HCT116 (cell line): Measurements from ENCODE around the gene TOP2B. TPM values are rescaled to one million over a fixed set of nuclear protein-coding genes. Genes with fewer than 3 reads are reported as not detected.

Source experiments
- ATAC-seq: fragments of 200-7000 bp; cut with Tn5 transposase; 2 replicates; pipeline ENCODE4 v1.9.1; 2020; ENCODE audit warnings: mild to moderate bottlenecking, moderate library complexity
- BruUV-seq: library from RNA; stranded (reverse); fragments of 400-500 nt; replicated peaks from 2 replicates; lab custom pipeline; 2021; lab: Mats Ljungman, UMichigan
- CTCF ChIA-PET: fragments of 300-600 bp; sonication (Branson Sonifier 250); formaldehyde crosslinking; loops from one replicate; lab custom pipeline; 2021; ENCODE audit warnings: antibody characterized with exemption; lab: Charles Lee
- POLR2A ChIA-PET: fragments of 300-600, 350-600 bp; sonication (Branson Sonifier 250); formaldehyde crosslinking; loops from one replicate; lab custom pipeline; 2021; ENCODE audit warnings: antibody characterized with exemption; lab: Charles Lee
- RAD21 ChIA-PET, 2 experiments: fragments of 300-600 bp; sonication (Branson Sonifier 250); formaldehyde crosslinking; loops; one replicate each; lab custom pipeline; 2023; ENCODE audit warnings: low total read pairs in 2 of 2; ENCODE audit not compliant: uncharacterized antibody in 2 of 2, unreplicated experiment in 2 of 2, low non-redundant PET in 1 of 2; lab: Charles Lee
- DNase-seq: peaks from one replicate; pipeline ENCODE4 v3.0.0-alpha.2; 2010; ENCODE audit warnings: low read depth, low spot score
- H2AFZ ChIP-seq: fragments of 200-600 bp; shearing (Covaris generic), sonication (generic); 2 replicates; pipeline ENCODE4 v1.6.1; 2017; ENCODE audit warnings: low read depth, mixed run types, mixed read lengths, antibody characterized with exemption, low read length; ENCODE audit not compliant: poor library complexity, severe bottlenecking
- H3K27ac ChIP-seq: 2 replicates; pipeline ENCODE4 v1.5.1; 2012; ENCODE audit warnings: low read depth, low read length
- H3K27me3 ChIP-seq: fragments of 200-600 bp; sonication (generic); 2 replicates; pipeline ENCODE4 v1.6.1; 2016; ENCODE audit warnings: mixed run types, low read length, mixed read lengths; ENCODE audit not compliant: insufficient read depth
- H3K36me3 ChIP-seq, 2 experiments: fragments of 200-500 bp in 1 of 2; fragments of 200-600 bp in 1 of 2; sonication (Bioruptor generic) in 1 of 2; sonication (generic) in 1 of 2; 2 replicates each; pipeline versions ENCODE4 v1.5.1 to v1.6.1; 2014 to 2016; ENCODE audit warnings: low read length in 2 of 2, inconsistent platforms in 1 of 2, mixed read lengths in 1 of 2, mixed run types in 1 of 2; ENCODE audit not compliant: insufficient read depth in 2 of 2, control insufficient read depth in 1 of 2
- H3K4me1 ChIP-seq, 2 experiments: fragments of 200-600 bp in 1 of 2; sonication (generic) in 1 of 2; 2 replicates each; pipeline versions ENCODE4 v1.5.1 to v1.6.1; 2012 to 2017; ENCODE audit warnings: low read length in 2 of 2, inconsistent platforms in 1 of 2, mild to moderate bottlenecking in 1 of 2, mixed read lengths in 1 of 2, mixed run types in 1 of 2, moderate library complexity in 1 of 2; ENCODE audit not compliant: insufficient read depth in 2 of 2, control insufficient read depth in 1 of 2
- H3K4me2 ChIP-seq: fragments of 200-600 bp; sonication (generic); 2 replicates; pipeline ENCODE4 v1.6.1; 2017; ENCODE audit warnings: mixed run types, low read length, mixed read lengths
- H3K4me3 ChIP-seq, 2 experiments: fragments of 200-600 bp in 1 of 2; sonication (generic) in 1 of 2; replicated peaks in 1 of 2; 2 replicates each; pipeline ENCODE4 v1.5.1; 2011 to 2016; ENCODE audit warnings: low read length in 2 of 2, control low read depth in 1 of 2, low read depth in 1 of 2, mild to moderate bottlenecking in 1 of 2, mixed read lengths in 1 of 2, mixed run types in 1 of 2
- H3K79me2 ChIP-seq: fragments of 200-600 bp; sonication (generic); 2 replicates; pipeline ENCODE4 v1.6.1; 2017; ENCODE audit warnings: mild to moderate bottlenecking, mixed run types, low read length, moderate library complexity, mixed read lengths; ENCODE audit not compliant: insufficient read depth
- H3K9ac ChIP-seq: fragments of 200-600 bp; sonication (generic); 2 replicates; pipeline ENCODE4 v1.6.1; 2016; ENCODE audit warnings: low read length, mixed read lengths
- H3K9me2 ChIP-seq: fragments of 200-600 bp; sonication (generic), shearing (Covaris generic); 2 replicates; pipeline ENCODE4 v1.6.1; 2017; ENCODE audit warnings: mixed run types, mild to moderate bottlenecking, moderate library complexity; ENCODE audit not compliant: insufficient read depth
- H3K9me3 ChIP-seq, 2 experiments: fragments of 200-500 bp in 1 of 2; fragments of 200-600 bp in 1 of 2; sonication (Bioruptor generic) in 1 of 2; sonication (generic) in 1 of 2; 2 replicates each; pipeline ENCODE4 v1.6.1; 2014 to 2017; ENCODE audit warnings: low read length in 2 of 2, mixed read lengths in 2 of 2, inconsistent platforms in 1 of 2, low read depth in 1 of 2, mild to moderate bottlenecking in 1 of 2, mixed run types in 1 of 2, moderate library complexity in 1 of 2; ENCODE audit not compliant: control insufficient read depth in 1 of 2, insufficient read depth in 1 of 2
- H4K20me1 ChIP-seq: fragments of 200-600 bp; sonication (generic), shearing (Covaris generic); 2 replicates; pipeline ENCODE4 v1.6.1; 2017; ENCODE audit warnings: mixed run types, mild to moderate bottlenecking, moderate library complexity; ENCODE audit not compliant: insufficient read depth
- CBX3 ChIP-seq: IDR thresholded peaks from 2 replicates; pipeline ENCODE4 v1.6.1; 2012; ENCODE audit warnings: low read depth
- CEBPB ChIP-seq: IDR thresholded peaks from 2 replicates; pipeline ENCODE4 v1.6.1; 2012; ENCODE audit warnings: low read depth
- EGR1 ChIP-seq: IDR thresholded peaks from 2 replicates; pipeline ENCODE4 v1.6.1; 2012; ENCODE audit warnings: low read depth
- ELF1 ChIP-seq: IDR thresholded peaks from 2 replicates; pipeline ENCODE4 v1.6.1; 2012; ENCODE audit warnings: low read depth, borderline replicate concordance
- EZH2 ChIP-seq: fragments of 200-600 bp; sonication (generic); IDR thresholded peaks from 2 replicates; pipeline ENCODE4 v1.6.1; 2017; ENCODE audit warnings: antibody characterized with exemption, mixed run types
- EZH2phosphoT487 ChIP-seq: fragments of 200-600 bp; IDR thresholded peaks from 2 replicates; pipeline ENCODE4 v1.6.1; 2018; ENCODE audit warnings: antibody characterized with exemption, borderline replicate concordance
- FOSL1 ChIP-seq: IDR thresholded peaks from 2 replicates; pipeline ENCODE4 v1.6.1; 2012; ENCODE audit warnings: low read depth
- RAD21 ChIP-seq: IDR thresholded peaks from 2 replicates; pipeline ENCODE4 v1.6.1; 2012; ENCODE audit warnings: low read depth, mild to moderate bottlenecking
- intact Hi-C: fragments of 100-400 bp; cut with micrococcal nuclease; formaldehyde crosslinking; loops from 2 replicates; pipeline ENCODE4 v1.10.0; 2022
- total RNA-seq: library from RNA; stranded (reverse); gene quantifications from one replicate; pipeline ENCODE4 v1.2.1, GENCODE V29; 2021; ENCODE audit not compliant: unreplicated experiment

The TOP2B gene
- total RNA-seq, 1 experiment from 2014 or later = 101 TPM

GRCh38 chr3:25678581-25678980 is 13.9 kb upstream of the TOP2B start:
- no peak overlapping the region for H3K27ac ChIP-seq
- H2AFZ ChIP-seq = no peak overlapping the region
- H3K27me3 ChIP-seq = no peaks in the 10 kb centered on the region
- H3K9me3 ChIP-seq = no peaks in the 10 kb centered on the region
- ATAC-seq (no peak), DNase-seq (no peak)
- H3K4me2 ChIP-seq = no peak overlapping the region
- intact Hi-C loops = no loop called here
- TF ChIP-seq CEBPB = no peak
- no peak for TF ChIP-seq FOSL1
- no peak for TF ChIP-seq EGR1
- no peak for TF ChIP-seq RAD21
- no peaks in the 10 kb centered on the region for H3K36me3 ChIP-seq
- POLR2A ChIA-PET = no interaction called here
- no peaks in the 10 kb centered on the region for H3K4me1 ChIP-seq
- H3K4me3 ChIP-seq = no peak overlapping the region
- CTCF ChIA-PET = no interaction called here
- no peak overlapping the region for H3K9ac ChIP-seq
- H4K20me1 ChIP-seq = no peaks in the 10 kb centered on the region; the same call in 1 of the 2 replicates
- no peaks in the 10 kb centered on the region for H3K79me2 ChIP-seq
- no TSS peak for BruUV-seq
- RAD21 ChIA-PET = no interaction called here
- no peaks in the 10 kb centered on the region for H3K9me2 ChIP-seq

- no peaks in the 10 kb centered on the region for H4K20me1 ChIP-seq
- no peaks in the 10 kb centered on the region for H3K27me3 ChIP-seq
- H3K4me1 ChIP-seq = no peaks in the 10 kb centered on the region
- ChIA-PET POLR2A (no interaction called here), CTCF (no interaction called here), RAD21 (no interaction called here)
- H3K9ac ChIP-seq = no peak overlapping the region
- H3K27ac ChIP-seq = no peak overlapping the region
- H3K36me3 ChIP-seq = no peaks in the 10 kb centered on the region
- H2AFZ ChIP-seq = no peak overlapping the region
- H3K4me2 ChIP-seq = no peak overlapping the region
- H3K9me2 ChIP-seq = no peaks in the 10 kb centered on the region
- TF ChIP-seq CBX3 = no peak
- no peak for TF ChIP-seq EZH2
- TF ChIP-seq ELF1 = no peak
- TF ChIP-seq FOSL1 = no peak
- no peak for TF ChIP-seq EZH2phosphoT487
- no peaks in the 10 kb centered on the region for H3K9me3 ChIP-seq
- H3K79me2 ChIP-seq = no peaks in the 10 kb centered on the region
- intact Hi-C loops = no loop called here
- DNase-seq (no peak), ATAC-seq (no peak)
- BruUV-seq = no TSS peak
- no peak overlapping the region for H3K4me3 ChIP-seq
These were observed 12.4 kb upstream of the TOP2B start for GRCh38 chr3:25677121-25677520.
